GM18498 (cell line): ENCODE results near the gene SPRED1.

Experiments used
- ATAC-seq: cut with Tn5 transposase; IDR thresholded peaks from one replicate; pipeline ENCODE4 v1.9.1; 2021; ENCODE audit warnings: mild to moderate bottlenecking, moderate library complexity; ENCODE audit not compliant: unreplicated experiment

Gene SPRED1

GRCh38 chr15:38344351-38344750, 91.7 kb downstream of the SPRED1 start:
- no peak for ATAC-seq

DNA sequence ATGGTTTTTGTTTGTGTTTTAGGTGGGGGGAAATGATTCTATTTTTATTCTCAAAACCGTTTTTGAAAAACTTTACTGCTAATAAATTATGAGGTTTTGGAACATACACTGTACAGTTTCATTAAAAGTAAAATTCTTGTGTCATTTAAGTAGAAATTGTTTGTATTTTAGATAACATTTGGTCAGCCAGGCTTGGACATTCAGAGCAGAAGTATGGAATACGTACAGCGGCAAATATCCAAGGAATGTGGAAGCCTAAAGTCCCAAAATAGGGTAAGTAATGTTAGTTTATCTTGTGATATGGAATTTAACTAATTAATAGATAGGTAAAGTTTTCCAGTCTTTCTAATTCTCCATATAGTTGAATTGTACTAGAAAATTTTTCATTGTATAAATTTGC, 96.6 kb downstream of the SPRED1 start:
- no peak for ATAC-seq

DNA sequence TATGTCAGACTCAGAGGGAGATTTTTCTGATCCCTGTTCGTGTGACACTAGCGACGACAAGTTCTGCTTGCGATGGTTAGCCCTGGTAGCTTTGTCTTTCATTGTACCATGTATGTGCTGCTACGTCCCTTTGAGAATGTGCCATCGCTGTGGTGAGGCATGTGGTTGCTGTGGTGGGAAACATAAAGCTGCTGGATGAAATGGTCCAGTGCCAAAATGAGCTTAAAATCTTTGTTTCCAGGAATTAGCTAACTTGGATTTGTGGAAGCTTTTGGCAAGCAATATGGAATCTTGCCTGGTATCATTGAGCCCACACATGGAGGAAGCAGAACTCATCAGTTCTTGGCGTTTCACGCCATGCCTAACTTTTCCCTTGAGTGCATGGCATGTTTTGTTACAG, 98.8 kb downstream of the SPRED1 start:
- ATAC-seq = no peak

DNA sequence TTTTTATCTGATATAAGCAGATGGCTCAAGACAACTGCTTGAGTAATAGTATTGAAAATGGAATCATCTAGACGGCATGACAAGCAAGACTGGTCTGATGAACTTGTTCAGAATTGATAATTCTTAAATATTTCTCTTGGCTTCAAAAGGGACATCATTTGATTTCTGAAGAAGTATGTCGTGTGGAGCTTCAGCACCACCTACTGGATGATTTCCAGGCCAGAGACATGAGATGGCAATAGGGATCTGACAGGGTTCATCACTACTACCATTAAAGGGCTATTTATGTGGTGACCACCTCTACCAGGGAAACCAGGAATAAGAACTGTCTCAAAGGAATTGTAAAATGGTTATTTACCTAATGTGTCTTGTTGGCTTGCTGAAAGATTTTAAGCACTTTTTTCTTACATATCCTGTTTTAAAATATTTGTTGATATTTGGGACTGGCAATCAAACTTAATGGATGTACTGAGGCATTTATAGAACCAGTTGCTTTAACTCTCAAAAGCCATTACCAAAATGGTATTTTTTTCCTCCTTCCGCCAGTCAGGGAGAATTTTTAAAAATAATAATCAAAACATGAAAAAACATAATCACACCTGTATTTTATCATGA, 101.8 kb downstream of the SPRED1 start:
- no peak for ATAC-seq

GRCh38 chr15:38362355-38362754, 109.7 kb downstream of the SPRED1 start:
- ATAC-seq = no peak

GRCh38 chr15:38367476-38367875, 114.8 kb downstream of the SPRED1 start:
- ATAC-seq = no peak

DNA sequence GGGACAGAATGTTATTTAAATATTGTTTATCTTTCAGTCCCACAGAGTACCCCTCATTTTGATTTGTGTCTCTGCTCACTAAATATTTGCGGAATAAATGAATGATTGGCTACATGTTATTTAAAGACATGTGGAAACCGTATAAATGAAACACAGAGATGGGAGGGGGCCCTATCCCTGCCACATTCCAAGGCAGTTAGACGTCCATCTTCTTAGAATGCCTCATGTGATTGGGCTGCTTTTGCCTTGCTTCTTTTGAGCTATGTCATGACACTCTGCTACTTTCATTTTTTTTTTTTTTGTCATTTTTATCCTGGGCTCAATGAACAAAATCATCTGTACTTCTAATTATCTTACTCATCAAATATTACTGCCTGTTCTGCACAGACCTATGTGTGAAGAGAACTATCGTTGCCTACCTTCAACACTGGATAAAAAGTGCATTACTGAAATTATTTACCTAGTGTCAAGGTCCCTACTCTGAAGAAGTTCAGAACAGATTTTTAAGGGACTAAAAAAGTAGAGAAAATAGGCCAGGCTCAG, 117.4 kb downstream of the SPRED1 start:
- no peak for ATAC-seq

- no peak for ATAC-seq
Observed at GRCh38 chr15:38373016-38373415, 120.4 kb downstream of the SPRED1 start.

DNA sequence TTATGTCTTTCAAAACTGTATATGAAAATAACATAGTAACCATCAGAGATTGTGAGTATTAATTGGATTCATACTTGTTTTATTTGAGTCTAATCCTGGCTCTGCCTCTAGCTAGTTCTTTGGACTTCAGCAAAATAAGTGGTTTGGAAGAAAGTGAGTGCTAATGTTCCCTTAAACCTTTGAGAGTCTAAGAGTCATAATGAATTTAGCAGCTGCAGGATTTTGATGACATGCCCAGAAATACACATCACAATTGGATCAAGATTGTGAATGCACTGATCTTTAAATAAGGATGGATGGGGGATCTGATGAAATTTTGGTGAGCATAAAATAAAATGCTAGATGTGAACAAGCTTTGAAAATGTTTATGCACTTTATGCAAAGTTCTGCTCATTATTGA, 121.4 kb downstream of the SPRED1 start:
- no peak for ATAC-seq

GRCh38 chr15:38374556-38374955, 121.9 kb downstream of the SPRED1 start:
- no peak for ATAC-seq

- no peak for ATAC-seq
Observed at GRCh38 chr15:38376081-38376480, 123.4 kb downstream of the SPRED1 start.

DNA sequence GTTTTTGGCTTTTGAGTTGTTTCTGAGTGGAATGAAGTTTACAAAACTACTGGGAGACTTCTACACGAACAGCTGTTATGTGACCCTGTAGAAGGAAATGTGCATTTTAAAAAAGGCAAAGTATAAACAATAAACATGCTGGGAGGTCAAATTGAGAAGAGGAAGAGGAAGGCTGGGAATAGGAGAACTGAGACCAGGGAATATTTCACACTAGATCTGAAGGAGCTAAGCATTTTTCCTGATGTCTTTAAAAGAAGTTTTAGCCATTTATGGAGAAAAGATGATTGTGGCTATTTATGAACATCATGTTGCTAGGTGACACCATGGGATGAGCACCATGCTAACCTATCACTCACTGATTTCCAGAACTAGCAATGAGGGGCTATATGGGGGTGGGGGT, 125.0 kb downstream of the SPRED1 start:
- ATAC-seq = no peak

- no peak for ATAC-seq
Observed at GRCh38 chr15:38378161-38378560, 125.5 kb downstream of the SPRED1 start.

DNA sequence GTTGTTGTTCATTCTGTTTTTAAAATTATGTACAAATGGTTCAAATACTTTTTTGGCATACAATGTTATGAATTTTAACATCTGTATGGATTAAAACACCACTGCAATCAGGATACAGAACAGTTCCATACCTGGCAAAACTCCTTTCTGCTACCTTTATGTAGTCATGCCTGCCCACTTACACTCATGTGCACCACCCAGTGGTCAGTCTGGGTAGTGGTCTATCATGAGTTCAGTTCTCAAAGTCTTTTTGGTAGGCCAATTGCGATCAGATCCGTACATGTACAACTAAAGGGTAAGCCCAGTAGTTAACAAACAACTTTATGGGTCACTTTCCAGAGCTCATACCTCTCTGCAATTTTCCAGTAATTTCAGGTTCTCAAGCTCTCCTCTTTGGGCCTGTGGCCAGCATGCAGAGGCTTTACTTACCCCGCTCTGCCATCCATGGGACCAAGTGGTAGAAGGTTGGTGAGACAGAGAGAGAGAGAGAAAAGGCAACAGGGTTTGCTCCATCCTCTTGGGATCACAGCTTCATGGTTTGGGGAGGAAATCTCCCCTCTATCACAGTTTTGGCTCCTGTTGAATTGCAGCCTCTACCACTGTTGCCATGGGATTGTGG, 137.4 kb downstream of the SPRED1 start:
- ATAC-seq = peak; percentile 79

- no peak for ATAC-seq
Observed at GRCh38 chr15:38391191-38391590, 138.6 kb downstream of the SPRED1 start.

GRCh38 chr15:38398134-38398533, 145.5 kb downstream of the SPRED1 start:
- no peak for ATAC-seq

DNA sequence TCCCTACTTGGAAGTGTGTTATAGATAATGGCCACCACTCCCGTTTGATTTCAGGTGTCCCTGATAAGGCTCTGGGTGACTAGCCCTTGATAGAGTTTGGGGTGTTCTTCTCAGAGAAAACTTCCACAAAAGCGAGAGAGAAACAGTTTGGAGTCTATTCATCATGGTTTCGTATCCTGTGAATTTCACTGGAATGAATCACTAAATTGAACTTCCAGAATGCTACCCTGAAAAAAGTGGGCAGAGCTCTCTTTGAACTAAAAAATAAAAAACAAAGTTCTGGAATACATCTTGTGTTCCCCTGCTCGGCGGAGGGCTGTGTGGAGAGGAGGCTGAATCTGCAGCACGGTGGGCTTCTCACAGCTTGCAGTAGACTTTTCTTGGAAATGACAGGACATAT, 148.5 kb downstream of the SPRED1 start:
- no peak for ATAC-seq

GRCh38 chr15:38401701-38402100, 149.1 kb downstream of the SPRED1 start:
- ATAC-seq = no peak

DNA sequence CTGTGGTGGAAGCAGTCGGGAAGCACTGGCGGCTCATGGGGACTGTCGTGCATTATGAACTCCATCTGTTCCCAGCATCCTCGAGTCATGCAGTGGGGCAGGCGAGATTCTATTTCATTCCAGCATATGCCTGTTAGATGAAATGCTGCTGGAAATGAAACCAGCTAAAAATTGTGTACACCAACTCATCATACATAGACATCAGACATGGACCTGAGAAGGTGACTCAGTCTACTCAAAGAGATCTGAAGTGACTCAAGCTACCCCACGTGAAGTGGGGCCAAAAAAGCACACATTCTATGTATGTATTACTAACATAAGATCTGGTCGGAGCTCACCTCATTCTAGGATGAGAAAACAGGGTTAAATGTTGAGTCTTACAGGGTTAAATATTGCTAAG, 153.8 kb downstream of the SPRED1 start:
- no peak for ATAC-seq
